Transverse colon (tissue), 4 donors: ENCODE data around the gene SGIP1. TPM values are rescaled to one million over a fixed set of nuclear protein-coding genes. Genes with fewer than 3 reads are reported as not detected.

ENCODE experiments used
- DNase-seq: peaks from one replicate; pipeline ENCODE4 v3.0.0-alpha.2; 2019
- H3K27ac ChIP-seq, 4 donors: fragments of 200-600 bp; sonication (generic); 2 replicates each; pipeline ENCODE4 v1.5.1; 2016 to 2018; ENCODE audit warnings: inconsistent platforms in 4 of 4
- H3K27me3 ChIP-seq: fragments of 200-600 bp; sonication (generic); 2 replicates; pipeline ENCODE4 v1.5.1; 2017; ENCODE audit warnings: inconsistent platforms
- H3K36me3 ChIP-seq, 4 donors: fragments of 200-600 bp; sonication (generic); 2 replicates each; pipeline ENCODE4 v1.5.1; 2017 to 2019; ENCODE audit warnings: inconsistent platforms in 4 of 4
- H3K4me1 ChIP-seq, 4 donors: fragments of 200-600 bp; sonication (generic); 2 replicates each; pipeline ENCODE4 v1.5.1; 2017 to 2020; ENCODE audit warnings: inconsistent platforms in 4 of 4
- H3K4me3 ChIP-seq, 4 donors: fragments of 200-600 bp; sonication (generic); 1 replicate in 1 of 4; 2 replicates in 3 of 4; pipeline versions ENCODE4 v1.5.1 to v1.6.1; 2017 to 2019; ENCODE audit warnings: inconsistent platforms in 4 of 4
- H3K9me3 ChIP-seq, 2 donors: fragments of 200-600 bp; sonication (generic); 2 replicates each; pipeline ENCODE4 v1.5.1; 2017 to 2019; ENCODE audit warnings: inconsistent platforms in 2 of 2
- CTCF ChIP-seq, 5 experiments: fragments of 200-600 bp in 3 of 5; fragments of 450-650 bp in 2 of 5; sonication (generic) in 3 of 5; IDR thresholded peaks; 1 replicate in 2 of 5; 2 replicates in 3 of 5; pipeline ENCODE4 v1.5.1; 2016 to 2017; ENCODE audit warnings: antibody characterized with exemption in 5 of 5, inconsistent platforms in 3 of 5, mild to moderate bottlenecking in 2 of 5, moderate library complexity in 1 of 5
- EP300 ChIP-seq: sonication (generic); formaldehyde crosslinking; IDR thresholded peaks from one replicate; pipeline ENCODE4 v1.6.1; 2017; ENCODE audit warnings: antibody characterized with exemption, low read depth
- POLR2A ChIP-seq: fragments of 450-650 bp; IDR thresholded peaks from one replicate; pipeline ENCODE4 v1.6.1; 2016; ENCODE audit warnings: antibody characterized with exemption, mild to moderate bottlenecking, moderate library complexity
- POLR2AphosphoS5 ChIP-seq, 3 donors: sonication (generic); formaldehyde crosslinking; IDR thresholded peaks; one replicate each; pipeline ENCODE4 v1.6.1; 2016; ENCODE audit warnings: antibody characterized with exemption in 3 of 3
- WGBS, 2 donors: methylation state at CpG; one replicate each; pipeline ENCODE4 v1.1.5; 2018; ENCODE audit warnings: low coverage in 1 of 2; 5-methylcytosine and 5-hydroxymethylcytosine counted together
- in situ Hi-C, 4 donors: fragments of 200-750 bp; cut with MboI; loops; one replicate each; pipeline versions ENCODE4 v1.15.0 to v1.15.1; 2017; ENCODE audit warnings: low sequenced_read_pairs in 3 of 4, low pct_ligation_motif_present in 1 of 4, low pct_unique_long_range_greater_than_20kb in 1 of 4
- intact Hi-C: fragments of 100-400 bp; cut with DNase I; formaldehyde crosslinking; loops from one replicate; pipeline ENCODE4 v1.15.1; 2023; ENCODE audit warnings: low total_unique reads
- total RNA-seq, 4 donors: library from RNA; depleted of rRNA; stranded (reverse); fragments of >200 nt; gene quantifications; one replicate each; pipeline ENCODE4 v1.1.0, GENCODE V29; 2016

SGIP1 gene
- 1 to 10 TPM in 2 of 4 donors, not detected in 2; 1.4 to 1.8 TPM for total RNA-seq

- H3K27ac ChIP-seq: peak within 1 kb of the TSS; percentile 42 to 81 (median 68)
- H3K9me3 ChIP-seq: no peaks in the 10 kb centered on the region
- DNase-seq: peak; percentile 18
- H3K36me3 ChIP-seq: no peaks in the 10 kb centered on the region
- intact Hi-C loops: no loop called here
- H3K4me1 ChIP-seq: peaks cover 0 to 13% (median 8%) of the 10 kb centered on the region in 4 donors
- 15 to 37% methylated on average over 11 to 25 of the region's 25 CpGs for WGBS, 2 donors
- H3K4me3 ChIP-seq: peak within 1 kb of the TSS; percentile 8 to 43 (median 30)
- TF ChIP-seq POLR2A (no peak), EP300 (no peak), POLR2AphosphoS5 (IDR thresholded peaks at IDR 0.05) (no peak), CTCF (IDR thresholded peaks at IDR 0.05) (no peak)
- peaks cover 35% of the 10 kb centered on the region for H3K27me3 ChIP-seq
- in situ Hi-C loops: no loop called here
These were observed at the start of gene SGIP1 for GRCh38 chr1:66533804-66534740. TSS of gene SGIP1 (plus strand) at chr1:66534153. CDS start at chr1:66534359, 206 bp downstream.

- WGBS, 2 donors: 58 to 68% methylated on average over 2 of the region's 2 CpGs
- DNase-seq: no peak
- Histone ChIP-seq H3K4me3 (no peak overlapping the region), H3K27me3 (no peaks in the 10 kb centered on the region), H3K27ac (no peak overlapping the region), H3K9me3 (no peaks in the 10 kb centered on the region), H3K36me3 (no peaks in the 10 kb centered on the region), H3K4me1 (no peaks in the 10 kb centered on the region)
- TF ChIP-seq POLR2AphosphoS5 (IDR thresholded peaks at IDR 0.05): no peak
- TF ChIP-seq POLR2A: no peak
- TF ChIP-seq EP300: no peak
- TF ChIP-seq CTCF (IDR thresholded peaks at IDR 0.05): no peak
- intact Hi-C loops: no loop called here
- in situ Hi-C loops: no loop called here
These were observed 44.8 kb upstream of the SGIP1 start for GRCh38 chr1:66489151-66489550.

- TF ChIP-seq POLR2AphosphoS5 (IDR thresholded peaks at IDR 0.05) (no peak), CTCF (IDR thresholded peaks at IDR 0.05) (no peak), EP300 (no peak), POLR2A (no peak)
- no peaks in the 10 kb centered on the region for H3K9me3 ChIP-seq
- in situ Hi-C loops (no loop called here), intact Hi-C loops (no loop called here)
- H3K27me3 ChIP-seq: no peaks in the 10 kb centered on the region
- no peaks in the 10 kb centered on the region for H3K36me3 ChIP-seq
- 62 to 71% methylated on average over 2 of the region's 2 CpGs for WGBS, 2 donors
- no peak overlapping the region for H3K27ac ChIP-seq
- no peaks in the 10 kb centered on the region for H3K4me1 ChIP-seq
- no peak overlapping the region for H3K4me3 ChIP-seq
- no peak for DNase-seq
These were observed 43.9 kb upstream of the SGIP1 start for GRCh38 chr1:66489972-66490601.

GRCh38 chr1:66490816-66491215 lies 43.1 kb upstream of the SGIP1 start:
- in situ Hi-C loops: no loop called here

More at GRCh38 chr1:66490816-66491215, 43.1 kb upstream of the SGIP1 start:
- no peak for DNase-seq
- H3K27me3 ChIP-seq: no peaks in the 10 kb centered on the region
- no peak overlapping the region for H3K4me3 ChIP-seq
- 51 to 56% methylated on average over 2 of the region's 2 CpGs for WGBS, 2 donors
- H3K9me3 ChIP-seq: no peaks in the 10 kb centered on the region
- H3K4me1 ChIP-seq: no peaks in the 10 kb centered on the region
- no peaks in the 10 kb centered on the region for H3K36me3 ChIP-seq
- H3K27ac ChIP-seq: no peak overlapping the region
- TF ChIP-seq EP300: no peak
- no peak for TF ChIP-seq CTCF (IDR thresholded peaks at IDR 0.05)
- intact Hi-C loops: no loop called here
